Stimulated activated naive B cell treated with anti-CD40 and anti-IgM and Interleukin-4, amounts not matched to agents 10 μg/mL and 1 μg/mL and 100 μg/mL, for 72 hours (primary cell): ENCODE measurements around the gene BLACAT1.
A peak's percentile ranks its signal among the peaks of the same experiment; 100 is the strongest.

Experiments
- ATAC-seq, 2 donors: fragments of 150-1000 bp; cut with Tn5 transposase; replicated peaks; 2 replicates each; pipeline ENCODE4 v1.10.0; 2021; ENCODE audit warnings: moderate library complexity in 1 of 2
- DNase-seq: peaks from one replicate; pipeline ENCODE4 v3.0.0; 2021
- H3K27ac Mint-ChIP-seq: one replicate; pipeline ENCODE4 v1.8.0; 2022; ENCODE audit warnings: mild to moderate bottlenecking, mixed read lengths
- H3K27me3 Mint-ChIP-seq, 2 donors: one replicate each; pipeline ENCODE4 v1.8.0; 2022; ENCODE audit warnings: mixed read lengths in 2 of 2
- H3K36me3 Mint-ChIP-seq, 2 donors: one replicate each; pipeline ENCODE4 v1.8.0; 2022; ENCODE audit warnings: mixed read lengths in 2 of 2, mild to moderate bottlenecking in 1 of 2
- H3K4me1 Mint-ChIP-seq, 2 donors: one replicate each; pipeline ENCODE4 v1.8.0; 2022; ENCODE audit warnings: mixed read lengths in 2 of 2, mild to moderate bottlenecking in 1 of 2
- H3K4me3 Mint-ChIP-seq, 2 donors: one replicate each; pipeline ENCODE4 v1.8.0; 2022; ENCODE audit warnings: mild to moderate bottlenecking in 2 of 2, mixed read lengths in 2 of 2, moderate library complexity in 1 of 2
- H3K9me3 Mint-ChIP-seq, 2 donors: one replicate each; pipeline ENCODE4 v1.8.0; 2022; ENCODE audit warnings: mixed read lengths in 2 of 2, mild to moderate bottlenecking in 1 of 2

Gene BLACAT1

DNA sequence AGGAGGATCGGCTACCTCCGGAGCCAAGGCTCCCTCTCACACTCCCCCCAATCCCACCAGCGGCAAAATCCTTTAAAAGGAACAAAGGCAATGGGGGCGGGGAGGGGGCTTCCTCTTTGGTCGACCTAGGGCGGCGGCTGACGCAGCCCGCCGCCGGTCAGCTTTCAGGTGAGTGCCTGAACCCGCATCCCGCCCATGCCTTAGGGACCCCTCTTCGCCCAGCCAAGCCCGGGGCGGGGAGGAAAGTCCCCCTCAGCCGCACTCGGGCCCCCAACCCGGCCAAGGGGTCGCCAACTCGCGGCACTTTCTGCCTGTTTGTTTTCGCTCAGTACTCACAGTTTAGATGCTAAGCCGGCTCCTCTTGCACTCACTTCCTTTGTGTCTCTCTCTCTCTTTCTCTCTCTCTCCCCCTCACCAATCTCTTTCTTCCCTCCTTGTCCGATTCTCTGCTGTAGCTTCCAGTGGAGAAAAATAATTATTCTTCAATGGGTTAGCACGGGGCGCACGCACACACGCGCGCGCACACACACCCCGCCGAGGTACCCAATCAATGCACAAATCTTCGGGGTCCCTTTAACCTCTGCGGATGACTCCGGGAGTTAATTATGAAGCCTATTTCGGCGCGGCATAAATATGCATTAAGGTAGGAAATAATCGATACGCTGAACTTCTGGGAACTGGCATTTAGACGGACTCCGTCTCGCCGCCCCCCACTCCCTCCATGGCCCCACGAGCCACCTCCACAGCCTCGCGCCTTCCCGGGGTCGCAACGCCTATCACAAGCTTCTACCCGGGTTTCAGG, at the start of gene BLACAT1:
BLACAT1 (minus strand) TSS at position 465 of the 802 bp plus-strand sequence.
- ATAC-seq (peak in 1 of 2 donors; percentile 30), DNase-seq (no peak)
- Mint-ChIP-seq H3K36me3 (no peaks in the 10 kb centered on the region), H3K27me3 (peaks cover 70 to 82% of the 10 kb centered on the region in 2 donors), H3K27ac (no peak within 1 kb of the TSS), H3K4me1 (peaks cover 15 to 24% of the 10 kb centered on the region in 2 donors), H3K4me3 (peak within 1 kb of the TSS; percentile 63 to 79), H3K9me3 (no peaks in the 10 kb centered on the region)

GRCh38 chr1:205505076-205505729, 49.4 kb upstream of the BLACAT1 start:
- H3K4me3 Mint-ChIP-seq: peak overlapping the region; percentile 84 to 85
- peaks cover 7 to 8% of the 10 kb centered on the region in 2 donors for H3K27me3 Mint-ChIP-seq
- peaks cover 13 to 29% of the 10 kb centered on the region in 2 donors for H3K4me1 Mint-ChIP-seq
- DNase-seq (no peak), ATAC-seq (no peak)
- H3K9me3 Mint-ChIP-seq: no peaks in the 10 kb centered on the region
- H3K36me3 Mint-ChIP-seq: no peaks in the 10 kb centered on the region
- peak overlapping the region; percentile 5 for H3K27ac Mint-ChIP-seq

DNA sequence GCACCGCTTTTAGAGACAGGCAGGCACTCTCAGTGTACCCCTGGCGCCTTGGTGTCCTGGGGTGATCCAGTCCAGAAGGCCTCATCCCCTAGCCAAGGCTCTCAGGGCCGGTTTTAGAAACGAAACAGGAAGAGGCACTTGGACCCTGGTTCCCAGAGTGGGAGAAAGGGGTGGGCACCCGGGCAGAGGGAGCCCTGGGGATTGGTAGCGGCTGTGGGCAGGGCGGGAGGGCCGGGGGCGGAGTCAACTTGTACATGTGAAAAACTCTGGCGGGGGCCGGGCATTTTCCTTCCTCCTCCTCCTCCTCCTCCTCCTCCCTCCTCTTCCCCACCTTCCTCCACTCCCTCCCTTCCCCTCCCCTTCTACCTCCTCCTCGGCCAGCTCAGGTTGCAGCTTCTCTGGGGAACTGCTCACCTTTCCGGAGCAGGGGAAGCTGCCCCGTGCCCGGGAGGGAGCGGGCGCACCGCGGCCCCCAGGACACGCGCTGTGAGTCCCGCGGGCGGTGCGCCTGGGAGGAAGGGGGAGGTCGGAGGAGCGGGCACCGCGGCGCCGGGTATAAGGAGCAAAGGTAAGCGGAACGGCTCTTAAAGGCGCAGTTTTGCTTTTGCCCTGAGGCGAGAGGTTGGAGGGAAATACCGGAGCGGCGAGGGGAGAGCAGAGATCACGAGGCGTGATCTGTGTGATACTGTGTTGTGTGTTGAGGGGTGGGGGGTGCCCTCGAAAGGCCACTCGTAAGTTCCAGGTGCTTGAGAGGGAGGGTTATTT, 48.6 kb upstream of the BLACAT1 start, which contains the start of gene CDK18:
CDK18 (plus strand) TSS at position 359 of the 765 bp plus-strand sequence. CDS start 18,499 bp downstream, outside the sequence.
- Mint-ChIP-seq H3K36me3 (no peaks in the 10 kb centered on the region), H3K4me3 (peak within 1 kb of the TSS; percentile 84 to 85), H3K27ac (peak within 1 kb of the TSS; percentile 71), H3K27me3 (peaks cover 7 to 8% of the 10 kb centered on the region in 2 donors), H3K9me3 (no peaks in the 10 kb centered on the region), H3K4me1 (peaks cover 13 to 29% of the 10 kb centered on the region in 2 donors)
- ATAC-seq (peak; percentile 78), DNase-seq (peak; percentile 17)

GRCh38 chr1:205502992-205503391, 47.1 kb upstream of the BLACAT1 start:
- Mint-ChIP-seq H3K27ac (no peak overlapping the region), H3K4me1 (peaks cover 13 to 29% of the 10 kb centered on the region in 2 donors), H3K9me3 (no peaks in the 10 kb centered on the region), H3K36me3 (no peaks in the 10 kb centered on the region), H3K4me3 (no peak overlapping the region), H3K27me3 (peaks cover 7 to 9% of the 10 kb centered on the region in 2 donors)
- DNase-seq (no peak), ATAC-seq (no peak)

DNA sequence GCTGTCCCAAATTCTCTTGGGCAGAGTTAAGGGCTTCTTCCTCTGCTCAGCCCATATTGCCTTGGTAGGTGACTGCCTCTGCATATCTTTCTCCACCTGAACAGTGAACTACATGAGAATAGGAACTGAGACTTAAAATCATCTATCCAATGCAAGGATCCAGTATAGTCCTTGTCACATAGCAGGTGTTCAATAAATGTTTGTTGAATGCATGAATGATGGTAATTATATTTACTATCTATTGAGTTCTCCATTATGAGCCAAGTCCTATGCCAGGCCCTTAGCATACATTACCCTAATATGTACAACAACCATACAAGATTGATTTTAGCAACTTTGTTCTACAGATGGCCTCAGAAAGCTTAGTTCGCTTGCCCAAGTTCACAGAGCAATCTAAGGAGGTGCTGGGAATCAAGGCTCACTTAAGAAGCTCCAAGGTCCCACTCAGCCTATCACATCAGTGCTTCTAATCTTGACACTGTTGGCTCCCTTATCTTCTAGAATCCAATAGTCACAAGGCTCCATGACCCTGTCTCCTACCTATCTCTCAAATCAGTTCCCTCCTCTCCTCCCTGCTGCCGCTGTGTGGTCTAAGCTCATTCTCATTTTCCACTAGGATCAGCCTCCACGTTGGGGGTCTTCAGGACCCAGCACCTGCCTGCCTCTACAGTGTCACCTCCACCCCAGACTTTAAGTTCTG, 46.4 kb upstream of the BLACAT1 start:
- Mint-ChIP-seq H3K36me3 (no peaks in the 10 kb centered on the region), H3K4me1 (peaks cover 13 to 29% of the 10 kb centered on the region in 2 donors), H3K9me3 (no peaks in the 10 kb centered on the region), H3K27ac (no peak overlapping the region), H3K27me3 (peaks cover 7 to 16% of the 10 kb centered on the region in 2 donors), H3K4me3 (no peak overlapping the region)
- ATAC-seq: no peak
- DNase-seq: no peak

GRCh38 chr1:205500240-205501233, 44.7 kb upstream of the BLACAT1 start:
- no peak for ATAC-seq

DNA sequence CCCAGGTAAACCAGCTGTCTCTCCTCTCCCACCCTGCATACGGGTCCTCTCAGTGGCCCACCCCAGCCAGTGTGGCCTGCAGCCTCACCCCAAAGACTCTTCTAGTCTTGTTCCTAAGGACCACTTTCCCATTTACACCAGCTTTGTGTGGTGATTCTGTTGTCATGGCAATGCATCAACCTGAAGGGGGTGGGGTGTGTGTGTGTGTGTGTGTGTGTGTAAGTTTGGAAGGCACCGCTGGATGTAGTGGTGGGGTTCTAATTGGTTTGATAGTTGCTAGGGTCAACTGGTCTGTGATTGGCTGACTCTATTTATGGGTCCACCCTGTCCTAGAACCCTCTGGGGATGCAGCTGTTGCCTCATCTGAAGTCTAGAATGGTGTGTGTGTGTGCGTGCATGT, 43.9 kb upstream of the BLACAT1 start:
- H3K27me3 Mint-ChIP-seq: peaks cover 13 to 19% of the 10 kb centered on the region in 2 donors

More at GRCh38 chr1:205500240-205501233, 44.7 kb upstream of the BLACAT1 start:
- Mint-ChIP-seq H3K27ac (no peak overlapping the region), H3K36me3 (no peaks in the 10 kb centered on the region), H3K27me3 (peaks cover 12 to 26% of the 10 kb centered on the region in 2 donors), H3K4me3 (no peak overlapping the region), H3K9me3 (no peaks in the 10 kb centered on the region), H3K4me1 (peaks cover 10 to 24% of the 10 kb centered on the region in 2 donors)
- no peak for DNase-seq

GRCh38 chr1:205497351-205497750, 41.5 kb upstream of the BLACAT1 start:
- Mint-ChIP-seq H3K9me3 (no peaks in the 10 kb centered on the region), H3K27ac (no peak overlapping the region), H3K36me3 (no peaks in the 10 kb centered on the region), H3K27me3 (peaks cover 25 to 39% of the 10 kb centered on the region in 2 donors), H3K4me3 (no peak overlapping the region), H3K4me1 (peaks cover 2 to 15% of the 10 kb centered on the region in 2 donors)
- ATAC-seq (no peak), DNase-seq (no peak)

More for the DNA sequence above, 43.9 kb upstream of the BLACAT1 start:
- Mint-ChIP-seq H3K4me3 (no peak overlapping the region), H3K9me3 (no peaks in the 10 kb centered on the region), H3K36me3 (no peaks in the 10 kb centered on the region), H3K27ac (no peak overlapping the region), H3K4me1 (peaks cover 4 to 17% of the 10 kb centered on the region in 2 donors)
- no peak for ATAC-seq
- no peak for DNase-seq

DNA sequence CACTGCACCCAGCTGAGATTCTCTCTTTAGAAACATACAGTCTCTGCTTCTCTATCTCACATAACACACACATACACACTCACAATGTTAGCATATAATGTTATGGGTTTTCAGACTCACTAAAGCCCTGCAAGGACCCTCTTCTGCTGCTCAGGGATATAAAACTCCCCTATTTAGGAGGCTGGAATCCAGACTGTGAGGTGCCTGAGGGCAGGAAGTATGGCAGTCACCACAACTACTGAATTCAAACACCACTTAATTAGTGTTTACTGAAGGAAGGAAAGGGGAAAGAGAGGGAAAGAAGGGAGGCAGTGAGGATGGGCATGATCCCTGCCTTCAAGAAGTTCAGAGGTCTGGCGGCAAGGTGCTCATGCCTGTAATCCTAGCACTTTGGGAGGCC, 40.8 kb upstream of the BLACAT1 start:
- H3K36me3 Mint-ChIP-seq: no peaks in the 10 kb centered on the region
- no peak overlapping the region for H3K27ac Mint-ChIP-seq
- H3K4me1 Mint-ChIP-seq: peaks cover 2 to 15% of the 10 kb centered on the region in 2 donors
- H3K9me3 Mint-ChIP-seq: no peaks in the 10 kb centered on the region
- DNase-seq: no peak
- H3K4me3 Mint-ChIP-seq: no peak overlapping the region
- H3K27me3 Mint-ChIP-seq: peaks cover 31 to 46% of the 10 kb centered on the region in 2 donors
- ATAC-seq: no peak

- H3K27me3 Mint-ChIP-seq: peaks cover 32 to 47% of the 10 kb centered on the region in 2 donors
These were observed 39.5 kb upstream of the BLACAT1 start for GRCh38 chr1:205495237-205495823.

DNA sequence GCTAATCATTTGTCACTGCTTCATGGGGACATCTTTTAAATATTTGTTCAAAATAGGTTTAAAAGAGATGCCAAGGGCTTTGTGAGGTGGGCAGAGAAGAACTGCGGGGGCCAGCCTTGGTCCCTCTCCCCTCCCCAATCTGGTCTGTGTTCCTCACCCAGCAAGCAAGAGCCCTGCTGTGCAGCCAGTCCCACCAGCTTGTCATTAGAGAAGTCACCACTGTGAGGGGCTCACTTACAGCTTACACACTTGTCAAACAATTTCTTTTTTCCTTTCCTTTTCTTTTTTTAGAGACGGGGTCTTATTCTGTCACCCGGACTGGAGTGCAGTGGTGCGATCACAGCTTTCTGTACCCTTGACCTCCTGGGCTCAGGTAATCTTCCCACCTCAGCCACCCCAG, 38.3 kb upstream of the BLACAT1 start:
- no peak for DNase-seq
- Mint-ChIP-seq H3K27me3 (peaks cover 44 to 57% of the 10 kb centered on the region in 2 donors), H3K9me3 (no peaks in the 10 kb centered on the region), H3K27ac (no peak overlapping the region), H3K4me3 (no peak overlapping the region), H3K4me1 (peaks cover 2 to 6% of the 10 kb centered on the region in 2 donors), H3K36me3 (no peaks in the 10 kb centered on the region)
- no peak for ATAC-seq

More at GRCh38 chr1:205495237-205495823, 39.5 kb upstream of the BLACAT1 start:
- Mint-ChIP-seq H3K27ac (peak overlapping the region; percentile 28), H3K36me3 (no peaks in the 10 kb centered on the region), H3K4me1 (peaks cover 2 to 6% of the 10 kb centered on the region in 2 donors), H3K9me3 (no peaks in the 10 kb centered on the region), H3K4me3 (no peak overlapping the region)
- DNase-seq (no peak), ATAC-seq (no peak)

DNA sequence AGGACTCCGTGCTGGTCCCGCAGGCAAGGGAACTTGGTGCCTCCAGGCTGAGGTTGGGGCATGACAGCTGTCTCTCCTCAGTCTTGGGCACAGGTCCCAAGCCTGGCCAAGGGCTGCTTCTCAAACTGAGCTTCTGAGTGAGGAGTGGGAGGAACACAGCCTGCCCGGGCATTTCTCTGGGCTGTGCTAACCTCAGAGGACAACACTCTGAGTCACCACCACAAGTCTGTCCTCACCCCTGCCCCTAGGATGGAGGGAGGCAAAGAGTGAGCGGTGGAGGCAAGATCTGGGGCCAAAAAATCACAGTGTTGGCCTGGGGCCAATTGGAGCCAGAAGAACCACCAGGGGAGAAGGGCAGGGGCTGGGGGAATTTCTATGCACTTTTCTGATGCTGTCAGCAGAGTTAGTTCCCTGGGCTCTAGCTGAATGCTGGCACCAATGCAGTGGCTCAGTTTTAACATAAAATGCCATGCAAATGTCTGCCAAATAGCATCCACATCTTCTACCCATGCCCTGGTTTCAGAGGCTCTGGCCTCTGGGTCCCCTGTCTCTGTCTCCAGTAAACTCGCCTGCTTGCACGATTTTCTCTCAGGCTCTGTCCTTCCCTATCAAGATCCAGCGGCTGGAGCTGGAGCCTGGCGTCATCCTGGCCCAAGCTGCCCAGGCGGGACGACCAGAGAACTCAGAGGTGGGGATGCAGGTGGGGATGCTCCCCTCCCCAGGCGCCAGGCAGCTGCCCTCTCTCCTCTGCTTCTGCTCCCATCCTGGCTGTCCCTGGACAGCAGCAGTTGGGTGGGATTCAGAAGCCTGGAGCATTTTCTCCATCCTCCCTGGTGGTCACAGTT, 37.6 kb upstream of the BLACAT1 start:
- Mint-ChIP-seq H3K9me3 (no peaks in the 10 kb centered on the region), H3K36me3 (no peaks in the 10 kb centered on the region), H3K4me1 (peaks cover 2 to 6% of the 10 kb centered on the region in 2 donors), H3K27me3 (peaks cover 44 to 59% of the 10 kb centered on the region in 2 donors), H3K4me3 (no peak overlapping the region), H3K27ac (no peak overlapping the region)
- ATAC-seq: peak; percentile 56 to 70
- DNase-seq: no peak
